Thoracic aorta (tissue), 2 donors: ENCODE results near the gene LHPP. TPM values are rescaled to one million over a fixed set of nuclear protein-coding genes. Genes with fewer than 3 reads are reported as not detected.

Experiments used
- ATAC-seq: fragments of 150-250 bp; one replicate; pipeline ENCODE4 v1.8.0; 2017; ENCODE audit warnings: low read depth; ENCODE audit not compliant: insufficient number of reproducible peaks, low FRiP score
- DNase-seq: peaks from one replicate; pipeline ENCODE4 v3.0.0-alpha.2; 2020; ENCODE audit warnings: low spot score
- H3K27ac ChIP-seq, 2 donors: fragments of 200-600 bp; sonication (generic); 1 replicate in 1 of 2; 2 replicates in 1 of 2; pipeline ENCODE4 v1.5.1; 2016; ENCODE audit warnings: mild to moderate bottlenecking in 2 of 2, moderate library complexity in 2 of 2
- H3K27me3 ChIP-seq: fragments of 200-600 bp; sonication (generic); replicated peaks from 2 replicates; pipeline ENCODE4 v1.6.0; 2016; ENCODE audit warnings: mild to moderate bottlenecking; ENCODE audit not compliant: insufficient read depth
- H3K36me3 ChIP-seq: fragments of 200-600 bp; sonication (generic); one replicate; pipeline ENCODE4 v1.5.1; 2016
- H3K4me1 ChIP-seq, 2 donors: fragments of 200-600 bp; sonication (generic); 1 replicate in 1 of 2; 2 replicates in 1 of 2; pipeline versions ENCODE4 v1.5.1 to v1.6.0; 2016; ENCODE audit warnings: low read depth in 2 of 2, mild to moderate bottlenecking in 1 of 2; ENCODE audit not compliant: control insufficient read depth in 1 of 2
- H3K4me3 ChIP-seq: fragments of 200-600 bp; sonication (generic); 2 replicates; pipeline ENCODE4 v1.5.1; 2016; ENCODE audit warnings: mild to moderate bottlenecking
- H3K9me3 ChIP-seq: fragments of 200-600 bp; sonication (generic); 2 replicates; pipeline ENCODE4 v1.5.1; 2016
- CTCF ChIP-seq: fragments of 200-600 bp; sonication (generic); IDR thresholded peaks from one replicate; pipeline ENCODE4 v1.5.1; 2019; ENCODE audit warnings: antibody characterized with exemption
- total RNA-seq, 2 donors: library from RNA; depleted of rRNA; stranded (reverse); fragments of >200 nt; gene quantifications; one replicate each; pipeline versions ENCODE4 v1.1.0 to v1.2.3, GENCODE V29; 2016

The LHPP gene
- total RNA-seq, 2 donors from 2014 or later = 7.2 to 24.1 TPM

DNA sequence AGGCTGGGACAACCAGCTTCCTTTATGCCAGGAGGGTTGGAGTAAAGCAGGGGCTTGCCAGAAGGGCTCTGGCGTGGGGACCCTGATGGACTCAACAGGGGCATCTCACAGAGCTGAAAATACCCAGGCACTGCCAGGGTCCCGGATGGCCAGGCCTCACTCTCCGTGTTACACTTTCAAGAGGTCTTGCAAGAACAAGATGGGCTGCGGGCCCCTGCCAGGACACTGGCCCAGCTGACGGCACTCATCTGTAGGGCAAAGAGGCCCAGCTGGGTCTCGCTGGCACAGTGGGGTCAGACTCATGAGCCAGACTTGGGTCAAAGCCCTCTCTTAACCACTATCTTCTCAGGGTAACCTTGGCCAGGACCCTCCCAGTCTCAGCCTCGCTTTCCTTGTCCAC lies 191.7 kb downstream of the LHPP start:
- Histone ChIP-seq H3K4me1 (peaks cover 7 to 29% of the 10 kb centered on the region in 2 donors), H3K36me3 (no peaks in the 10 kb centered on the region), H3K27me3 (no peaks in the 10 kb centered on the region), H3K9me3 (no peaks in the 10 kb centered on the region), H3K4me3 (no peak overlapping the region), H3K27ac (no peak overlapping the region)
- ATAC-seq = no peak
- TF ChIP-seq CTCF = no peak
- DNase-seq = no peak

GRCh38 chr10:124653811-124654651 lies 192.4 kb downstream of the LHPP start:
- Histone ChIP-seq H3K9me3 (no peaks in the 10 kb centered on the region), H3K36me3 (no peaks in the 10 kb centered on the region), H3K27me3 (no peaks in the 10 kb centered on the region), H3K4me3 (no peak overlapping the region), H3K27ac (no peak overlapping the region), H3K4me1 (peaks cover 2 to 24% of the 10 kb centered on the region in 2 donors)
- TF ChIP-seq CTCF = no peak
- DNase-seq = no peak
- ATAC-seq = no peak

- Histone ChIP-seq H3K4me1 (peaks cover 0 to 18% of the 10 kb centered on the region in 2 donors), H3K27ac (no peak overlapping the region), H3K4me3 (no peak overlapping the region), H3K36me3 (no peaks in the 10 kb centered on the region), H3K27me3 (no peaks in the 10 kb centered on the region), H3K9me3 (no peaks in the 10 kb centered on the region)
- DNase-seq = no peak
- no peak for TF ChIP-seq CTCF
- no peak for ATAC-seq
These were observed 193.1 kb downstream of the LHPP start for GRCh38 chr10:124654686-124655085.

DNA sequence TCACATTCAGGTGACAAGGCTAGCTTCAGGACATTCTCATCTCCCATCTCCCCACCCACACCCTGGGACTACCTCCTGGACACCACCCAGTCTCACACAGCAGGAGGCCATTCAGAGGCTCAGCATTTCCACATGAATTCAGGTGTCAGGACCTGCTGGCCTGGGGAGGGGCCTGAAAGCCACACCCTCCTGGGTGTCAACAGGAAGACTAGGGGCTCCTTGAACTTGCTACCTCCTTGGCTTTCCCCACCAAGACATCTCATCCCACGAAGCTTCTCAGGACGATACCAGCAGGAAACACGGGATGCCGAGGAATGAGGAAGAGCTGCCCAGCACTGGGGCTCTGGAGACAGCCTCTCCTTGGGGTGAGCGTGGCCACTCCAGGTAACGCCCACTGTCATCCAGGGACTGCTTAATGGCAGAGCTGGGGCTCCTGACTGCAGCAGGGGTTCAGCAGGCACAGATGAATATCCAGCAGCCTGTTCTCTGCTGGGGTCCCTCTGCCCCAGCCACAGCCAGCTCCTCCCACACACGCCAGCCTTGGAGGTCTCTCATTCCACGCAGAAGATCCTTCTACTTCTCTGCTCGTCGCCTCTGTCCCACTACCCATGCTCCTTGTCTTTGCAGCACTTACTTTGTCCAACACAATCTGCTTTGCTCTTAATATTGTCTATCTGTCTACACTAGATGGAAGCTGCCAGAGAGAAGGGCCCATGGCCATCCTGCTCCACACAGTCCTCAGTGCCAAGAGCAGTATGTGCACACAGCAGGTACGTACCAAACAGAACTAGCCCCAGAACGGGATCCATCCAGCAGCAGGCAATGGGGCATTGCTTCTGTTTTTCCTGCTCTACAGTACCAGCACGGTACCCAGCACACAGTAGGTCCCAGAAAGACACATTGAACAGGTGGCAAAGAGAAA lies 193.8 kb downstream of the LHPP start:
- H3K4me3 ChIP-seq = no peak overlapping the region
- no peaks in the 10 kb centered on the region for H3K36me3 ChIP-seq
- no peaks in the 10 kb centered on the region for H3K27me3 ChIP-seq
- DNase-seq (no peak), ATAC-seq (no peak)
- H3K27ac ChIP-seq = no peak overlapping the region
- TF ChIP-seq CTCF = no peak
- H3K4me1 ChIP-seq = peaks cover 0 to 19% of the 10 kb centered on the region in 2 donors
- H3K9me3 ChIP-seq = no peaks in the 10 kb centered on the region

GRCh38 chr10:124656113-124656490 lies 194.5 kb downstream of the LHPP start:
- no peak overlapping the region for H3K27ac ChIP-seq
- peaks cover 0 to 24% of the 10 kb centered on the region in 2 donors for H3K4me1 ChIP-seq

More at GRCh38 chr10:124656113-124656490, 194.5 kb downstream of the LHPP start:
- Histone ChIP-seq H3K36me3 (no peaks in the 10 kb centered on the region), H3K27me3 (no peaks in the 10 kb centered on the region), H3K9me3 (no peaks in the 10 kb centered on the region), H3K4me3 (no peak overlapping the region)
- TF ChIP-seq CTCF = no peak
- ATAC-seq (no peak), DNase-seq (no peak)
